Activated effector memory CD4-positive, alpha-beta T cell treated with Interleukin-2 at 50 U/mL for 16 hours (primary cell): Measurements from ENCODE around the gene CHPF.

Source experiments
- DNase-seq: peaks from one replicate; pipeline ENCODE4 v3.0.0-alpha.2; 2020

CHPF gene

GRCh38 chr2:219527472-219527871 lies 16.1 kb downstream of the CHPF start:
- DNase-seq = no peak

- no peak for DNase-seq
Observed at GRCh38 chr2:219527076-219527394, 16.6 kb downstream of the CHPF start.

DNA sequence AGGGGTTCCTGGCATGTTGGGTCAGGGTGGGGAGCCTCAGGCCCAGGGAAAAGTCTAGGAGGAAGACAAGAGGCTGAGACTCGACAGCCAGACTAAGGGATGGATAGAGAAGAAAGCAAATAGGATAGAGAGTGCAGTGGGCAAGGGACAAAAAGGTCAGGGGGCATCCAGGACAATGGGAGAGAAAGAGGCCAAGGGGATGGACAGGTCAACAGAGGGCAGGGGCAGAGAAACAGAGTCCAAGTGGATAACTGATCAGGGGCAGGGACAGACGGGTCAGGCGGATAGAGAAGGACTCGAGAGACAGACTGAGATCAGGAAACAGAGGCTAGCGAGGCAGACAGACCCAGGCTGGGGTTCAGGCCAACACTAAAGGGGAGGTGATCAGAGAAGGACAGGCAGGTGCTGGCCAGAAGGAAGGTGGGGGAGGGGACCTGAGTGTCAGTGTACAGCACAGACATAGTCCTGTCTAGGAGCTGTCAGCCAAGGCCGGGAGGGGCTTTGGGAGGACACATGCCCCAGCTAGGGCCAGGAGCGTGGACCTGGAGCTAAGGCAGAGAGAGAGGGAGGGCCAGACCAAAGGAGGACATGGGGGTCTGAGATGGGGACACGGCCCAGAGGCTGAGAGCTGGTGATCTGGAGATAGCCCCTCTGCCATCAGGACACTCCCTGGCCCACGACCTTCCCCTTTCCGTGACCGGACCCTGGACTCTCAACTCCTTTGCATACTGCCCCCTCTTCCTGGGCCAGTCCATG lies 17.1 kb downstream of the CHPF start:
- no peak for DNase-seq

GRCh38 chr2:219525533-219526232 lies 17.9 kb downstream of the CHPF start:
- no peak for DNase-seq

GRCh38 chr2:219524817-219525216 lies 18.8 kb downstream of the CHPF start:
- DNase-seq = no peak

DNA sequence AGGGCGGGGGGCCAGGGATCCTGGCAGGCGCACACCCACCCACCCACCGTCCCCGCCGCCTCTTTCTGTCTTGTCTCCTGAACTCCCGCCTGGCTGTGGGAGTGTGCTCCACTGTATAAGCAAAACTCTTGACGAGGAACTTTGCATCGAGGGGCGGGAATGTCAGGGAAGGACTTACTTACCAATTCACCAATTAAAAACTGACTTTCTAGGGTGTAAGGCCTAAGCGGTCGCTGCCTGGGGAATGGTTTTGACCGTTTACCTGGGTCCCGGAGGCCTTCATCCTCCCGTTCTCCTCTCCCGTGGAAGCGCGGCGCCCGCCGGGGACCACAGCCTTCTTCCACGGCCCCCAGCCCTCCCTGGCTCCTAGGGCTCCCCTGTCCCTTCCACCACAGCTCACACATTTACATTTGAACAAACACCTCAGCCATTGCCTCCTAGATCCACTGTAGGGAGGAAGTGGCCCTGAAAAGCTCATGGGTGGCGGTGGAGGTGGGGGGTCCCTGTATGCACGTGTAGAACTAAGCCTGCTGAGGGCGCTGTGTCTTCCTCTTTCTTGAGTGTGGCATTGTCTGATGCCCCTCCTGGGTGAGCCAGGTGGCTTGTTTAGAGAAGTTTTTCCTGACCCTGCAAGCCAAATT lies 20.5 kb downstream of the CHPF start:
- no peak for DNase-seq

GRCh38 chr2:219522111-219523030 lies 21.2 kb downstream of the CHPF start:
- no peak for DNase-seq

DNA sequence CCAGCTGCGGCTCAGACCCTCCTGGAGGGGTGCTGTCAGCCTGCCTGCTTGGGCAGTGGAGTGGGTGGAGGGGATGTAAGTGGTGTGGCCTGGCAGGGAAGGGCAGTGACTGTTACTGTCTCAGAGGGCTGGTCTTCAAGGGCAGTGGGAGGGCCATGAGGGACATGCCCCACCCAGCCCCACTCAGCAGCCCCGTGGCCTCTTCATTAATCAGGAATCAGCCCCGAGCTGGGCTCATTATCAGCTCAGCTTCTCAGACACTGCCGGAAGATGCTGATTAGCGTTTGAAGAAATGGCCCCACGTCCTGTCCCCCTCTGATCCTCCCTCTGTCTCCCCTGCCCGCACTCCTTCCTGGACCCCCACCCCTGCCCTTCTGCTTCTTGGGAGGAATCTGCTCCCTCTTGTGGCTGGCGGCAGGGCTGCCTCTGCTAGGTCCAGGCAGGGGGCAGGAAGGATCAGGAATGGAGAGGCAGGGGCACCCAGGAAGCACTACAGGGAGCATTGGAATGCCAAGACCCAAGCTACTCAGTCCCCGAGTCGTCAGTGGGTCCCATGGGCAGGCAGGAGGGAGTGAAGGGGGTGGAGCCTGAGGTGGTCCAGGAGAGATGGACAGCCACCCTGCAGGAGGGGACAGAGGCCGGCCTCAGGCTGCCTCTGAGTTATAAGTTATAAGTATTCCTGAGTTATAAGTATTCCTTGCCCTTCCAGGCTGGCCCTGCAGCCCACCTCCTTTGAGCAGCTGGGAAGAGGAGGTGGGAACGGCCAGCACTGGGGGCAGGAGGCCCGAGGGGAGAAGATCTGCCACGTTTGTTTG lies 22.3 kb downstream of the CHPF start:
- no peak for DNase-seq

DNA sequence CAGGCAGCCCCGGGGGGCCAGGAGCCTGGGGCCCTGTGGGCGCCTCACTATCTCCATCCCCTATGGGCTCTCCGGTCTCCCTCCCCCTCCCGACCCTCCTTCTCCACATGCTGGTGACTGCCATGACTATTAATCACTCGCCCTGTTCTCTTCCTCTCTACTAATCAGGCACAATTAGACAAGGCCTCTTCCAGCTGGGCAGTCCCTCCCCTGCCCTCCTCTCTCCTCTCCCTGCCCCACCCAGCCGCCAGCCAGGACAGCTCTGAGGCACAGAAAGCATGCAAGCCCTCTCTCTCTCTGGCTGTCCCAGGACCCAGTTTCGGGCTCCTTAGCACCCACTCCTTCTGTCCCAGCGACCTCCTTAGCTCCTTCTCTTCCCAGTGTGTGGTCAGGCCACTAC lies 23.5 kb downstream of the CHPF start:
- DNase-seq = no peak

DNA sequence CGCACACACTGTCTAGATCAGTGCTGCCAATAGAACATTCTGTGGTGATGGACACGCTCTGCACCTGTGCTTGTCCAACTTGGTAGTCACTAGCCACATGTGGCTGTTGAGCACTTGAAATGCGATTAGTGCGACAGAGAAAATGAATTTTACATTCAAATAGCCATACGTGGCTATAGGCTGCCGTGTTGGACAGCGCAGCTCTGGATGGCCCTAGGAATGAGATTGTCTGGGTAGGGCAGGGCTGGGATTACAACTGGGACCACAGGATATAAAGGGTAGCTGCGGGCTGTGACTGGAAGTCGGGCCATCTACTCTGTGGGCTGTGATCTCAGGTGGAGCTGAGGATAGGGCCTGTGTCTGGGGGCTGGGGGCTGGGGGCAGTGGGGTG lies 24.1 kb downstream of the CHPF start:
- no peak for DNase-seq

DNA sequence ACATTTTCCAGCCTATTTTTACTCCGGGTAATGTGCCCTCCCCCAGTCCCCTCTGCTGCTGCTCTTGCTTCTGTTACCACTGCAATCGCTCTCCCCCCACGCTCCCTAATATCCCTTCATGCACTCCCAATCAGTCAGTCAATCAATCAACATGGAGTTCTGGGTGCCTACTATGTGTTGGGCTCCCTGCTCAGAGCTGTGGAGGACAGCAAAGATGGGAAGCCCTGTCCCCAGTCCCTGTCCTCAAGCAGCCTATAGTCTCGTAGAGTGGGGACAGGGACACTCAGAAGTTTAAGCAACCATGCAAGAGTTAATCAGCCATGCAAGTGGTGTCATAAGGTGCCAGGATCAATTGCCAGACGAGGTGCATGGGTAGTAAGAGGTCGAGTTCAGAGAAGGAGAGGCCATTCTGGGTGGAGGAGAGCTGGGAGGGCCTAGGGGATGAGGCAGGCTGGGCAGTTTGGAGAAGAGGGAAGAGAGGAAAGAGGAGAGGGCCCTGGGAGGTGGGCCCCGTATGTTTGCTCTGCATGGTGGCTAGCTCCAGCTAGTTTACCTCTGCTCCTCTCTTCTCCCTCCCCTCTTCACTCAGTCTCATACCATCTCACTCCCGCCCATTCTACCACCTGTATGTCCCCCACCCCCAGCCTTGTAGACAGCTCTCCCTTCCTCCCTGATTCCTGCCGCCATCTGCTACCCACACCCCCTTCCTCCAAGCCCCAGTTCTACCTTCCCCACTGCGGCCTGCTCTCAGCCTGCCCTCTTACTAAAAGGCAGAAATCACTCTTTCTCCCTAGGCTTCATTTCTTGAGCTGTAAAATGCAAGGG lies 25.4 kb downstream of the CHPF start:
- no peak for DNase-seq

DNA sequence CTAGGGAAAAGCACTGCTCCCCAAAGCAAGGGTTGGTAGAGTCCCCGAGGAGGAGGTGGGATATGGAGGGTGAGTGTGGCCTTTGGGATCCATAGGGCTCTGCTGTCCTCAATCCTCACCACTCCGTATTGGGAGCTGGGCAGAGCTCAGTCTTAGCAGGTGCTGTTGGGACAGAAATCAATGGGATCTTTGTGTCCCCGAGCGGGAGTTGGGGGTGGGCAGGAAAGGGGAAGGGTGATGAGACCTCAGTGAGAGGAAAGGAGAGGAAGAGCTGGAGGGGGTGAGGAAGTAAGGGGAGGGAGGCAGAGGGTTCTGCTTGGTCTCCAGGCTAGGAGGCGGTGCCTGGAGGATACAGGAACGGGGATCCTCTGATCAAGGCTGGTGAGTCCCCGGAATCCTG lies 26.7 kb downstream of the CHPF start:
- DNase-seq = no peak

GRCh38 chr2:219515874-219516629 lies 27.6 kb downstream of the CHPF start:
- no peak for DNase-seq

DNA sequence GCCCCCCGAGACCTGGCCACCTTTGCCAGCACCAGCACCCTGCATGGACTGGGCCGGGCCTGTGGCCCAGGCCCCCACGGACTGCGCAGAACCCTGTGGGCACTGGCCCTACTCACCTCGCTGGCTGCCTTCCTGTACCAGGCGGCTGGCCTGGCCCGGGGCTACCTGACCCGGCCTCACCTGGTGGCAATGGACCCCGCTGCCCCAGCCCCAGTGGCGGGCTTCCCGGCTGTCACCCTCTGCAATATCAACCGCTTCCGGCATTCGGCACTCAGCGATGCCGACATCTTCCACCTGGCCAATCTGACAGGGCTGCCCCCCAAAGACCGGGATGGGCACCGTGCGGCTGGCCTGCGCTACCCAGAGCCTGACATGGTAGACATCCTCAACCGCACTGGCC lies 28.8 kb downstream of the CHPF start:
- DNase-seq = no peak

GRCh38 chr2:219514196-219514761 lies 29.3 kb downstream of the CHPF start, which contains the start of gene ASIC4:
Gene ASIC4, plus strand, starts transcription at chr2:219514482. Its CDS starts 243 bp downstream, at chr2:219514725.
- no peak for DNase-seq

- no peak for DNase-seq
Observed at GRCh38 chr2:219513787-219514186, 29.8 kb downstream of the CHPF start.

- no peak for DNase-seq
Observed at GRCh38 chr2:219512524-219513216, 30.9 kb downstream of the CHPF start.

GRCh38 chr2:219511547-219512325 lies 31.9 kb downstream of the CHPF start:
- no peak for DNase-seq
